Sigmoid colon (tissue), 7 donors: ENCODE results near the gene GLCCI1. TPM values are rescaled to one million over a fixed set of nuclear protein-coding genes. Genes with fewer than 3 reads are reported as not detected.

Experiments used
- DNase-seq: peaks from one replicate; pipeline ENCODE4 v3.0.0-alpha.2; 2019
- H3K27ac ChIP-seq, 4 donors: fragments of 200-600 bp; sonication (generic); one replicate each; pipeline ENCODE4 v1.5.1; 2016 to 2019; ENCODE audit warnings: mild to moderate bottlenecking in 1 of 4
- H3K27me3 ChIP-seq, 3 donors: fragments of 200-600 bp; sonication (generic); one replicate each; pipeline ENCODE4 v1.5.1; 2019; ENCODE audit warnings: mild to moderate bottlenecking in 1 of 3
- H3K36me3 ChIP-seq, 4 donors: fragments of 200-600 bp; sonication (generic); one replicate each; pipeline ENCODE4 v1.5.1; 2016 to 2019
- H3K4me1 ChIP-seq, 4 donors: fragments of 200-600 bp; sonication (generic); one replicate each; pipeline ENCODE4 v1.5.1; 2017 to 2019
- H3K4me3 ChIP-seq, 4 donors: fragments of 200-600 bp; sonication (generic); one replicate each; pipeline ENCODE4 v1.5.1; 2017 to 2019; ENCODE audit warnings: mild to moderate bottlenecking in 2 of 4, moderate library complexity in 1 of 4
- H3K9me3 ChIP-seq, 4 donors: fragments of 200-600 bp in 3 of 4; sonication (generic) in 3 of 4; one replicate each; pipeline versions ENCODE4 v1.5.1 to v1.6.1; 2013 to 2019
- EP300 ChIP-seq, 4 donors: sonication (generic); formaldehyde crosslinking; IDR thresholded peaks; one replicate each; pipeline ENCODE4 v1.6.1; 2017; ENCODE audit warnings: antibody characterized with exemption in 4 of 4
- POLR2A ChIP-seq, 2 donors: fragments of 450-650 bp; IDR thresholded peaks; one replicate each; pipeline ENCODE4 v1.6.1; 2016; ENCODE audit warnings: antibody characterized with exemption in 2 of 2, mild to moderate bottlenecking in 2 of 2, moderate library complexity in 2 of 2
- POLR2AphosphoS5 ChIP-seq, 4 donors: sonication (generic); formaldehyde crosslinking; IDR thresholded peaks; one replicate each; pipeline ENCODE4 v1.6.1; 2017; ENCODE audit warnings: antibody characterized with exemption in 4 of 4
- WGBS, 2 donors: extraction: QIAGEN DNeasy Blood & Tissue Kit; methylation state at CpG; one replicate each; pipeline ENCODE4 v1.1.7; 2013; 5-methylcytosine and 5-hydroxymethylcytosine counted together
- intact Hi-C: fragments of 100-400 bp; cut with DNase I; formaldehyde crosslinking; loops from one replicate; pipeline ENCODE4 v1.15.1; 2023
- polyA plus RNA-seq, 3 donors: library from polyadenylated mRNA; stranded (reverse); fragments of 200-250 nt; gene quantifications; one replicate each; pipeline ENCODE4 v1.2.3, GENCODE V29; 2013
- total RNA-seq, 4 donors: library from RNA; depleted of rRNA; stranded (reverse); fragments of >200 nt; gene quantifications; one replicate each; pipeline ENCODE4 v1.1.0, GENCODE V29; 2016
- TF ChIP-seq, protein P1 (sequence below), 4 experiments: fragments of 450-650 bp in 3 of 4; fragments of 200-600 bp in 1 of 4; IDR thresholded peaks; one replicate each; pipeline ENCODE4 v1.5.1; 2016 to 2019; ENCODE audit warnings: antibody characterized with exemption in 4 of 4, mild to moderate bottlenecking in 3 of 4, moderate library complexity in 2 of 4
- donor health status: healthy with polysubstance abuse.
- donor health status: Bipolar disorder and iron deficiency.
- donor health status: healthy.

Gene GLCCI1
- total and polyA plus RNA-seq, 7 donors, result 1.4 to 17.7 (median 6.1) TPM

DNA sequence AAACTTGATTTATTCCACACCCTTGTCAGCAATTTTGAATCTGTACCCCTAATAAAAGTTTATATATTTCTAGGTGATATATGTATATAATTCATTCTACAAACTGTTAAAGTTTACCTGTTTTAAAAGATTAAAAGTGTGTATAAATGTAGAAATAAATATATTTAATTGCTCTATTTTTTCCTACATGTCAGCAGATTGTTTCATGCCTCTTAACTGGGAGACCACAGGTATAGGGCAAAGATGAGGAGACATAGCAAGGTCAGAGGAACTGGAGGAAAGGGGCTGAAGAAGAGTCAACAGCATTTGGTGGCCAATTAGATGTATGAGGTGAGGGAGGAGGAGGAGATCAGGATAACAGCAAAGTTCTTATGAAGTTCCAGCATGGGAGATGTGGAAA is 109.8 kb downstream of the GLCCI1 start:
- intact Hi-C loops, result no loop called here
- H3K36me3 ChIP-seq, result no peaks in the 10 kb centered on the region

DNA sequence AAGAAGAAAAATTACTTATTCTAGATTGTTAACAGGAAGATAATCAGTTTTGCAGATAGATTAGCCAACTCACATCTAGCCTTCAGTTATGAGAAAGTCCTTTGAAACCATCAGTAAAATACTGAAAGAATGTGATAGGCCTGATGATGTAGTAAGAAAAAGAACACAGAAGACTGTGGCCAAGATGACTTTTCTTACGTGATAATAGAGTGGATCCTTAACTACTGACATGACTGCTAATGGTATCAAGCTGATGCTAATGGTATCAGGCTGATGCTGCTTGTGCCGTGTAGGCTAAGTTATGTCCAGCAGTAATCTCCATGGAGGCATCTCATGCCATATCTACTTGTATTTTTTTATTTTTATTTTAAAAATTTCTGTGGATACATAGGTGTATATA is 114.2 kb downstream of the GLCCI1 start:
- H3K4me3 ChIP-seq, result no peak overlapping the region
- intact Hi-C loops, result no loop called here
- TF ChIP-seq POLR2AphosphoS5 (IDR thresholded peaks at IDR 0.05) (no peak), POLR2A (IDR thresholded peaks at IDR 0.05) (no peak), EP300 (IDR thresholded peaks at IDR 0.05) (no peak)
- TF ChIP-seq, protein P1, sequence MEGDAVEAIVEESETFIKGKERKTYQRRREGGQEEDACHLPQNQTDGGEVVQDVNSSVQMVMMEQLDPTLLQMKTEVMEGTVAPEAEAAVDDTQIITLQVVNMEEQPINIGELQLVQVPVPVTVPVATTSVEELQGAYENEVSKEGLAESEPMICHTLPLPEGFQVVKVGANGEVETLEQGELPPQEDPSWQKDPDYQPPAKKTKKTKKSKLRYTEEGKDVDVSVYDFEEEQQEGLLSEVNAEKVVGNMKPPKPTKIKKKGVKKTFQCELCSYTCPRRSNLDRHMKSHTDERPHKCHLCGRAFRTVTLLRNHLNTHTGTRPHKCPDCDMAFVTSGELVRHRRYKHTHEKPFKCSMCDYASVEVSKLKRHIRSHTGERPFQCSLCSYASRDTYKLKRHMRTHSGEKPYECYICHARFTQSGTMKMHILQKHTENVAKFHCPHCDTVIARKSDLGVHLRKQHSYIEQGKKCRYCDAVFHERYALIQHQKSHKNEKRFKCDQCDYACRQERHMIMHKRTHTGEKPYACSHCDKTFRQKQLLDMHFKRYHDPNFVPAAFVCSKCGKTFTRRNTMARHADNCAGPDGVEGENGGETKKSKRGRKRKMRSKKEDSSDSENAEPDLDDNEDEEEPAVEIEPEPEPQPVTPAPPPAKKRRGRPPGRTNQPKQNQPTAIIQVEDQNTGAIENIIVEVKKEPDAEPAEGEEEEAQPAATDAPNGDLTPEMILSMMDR (IDR thresholded peaks at IDR 0.05), result no peak
- H3K27ac ChIP-seq, result no peak overlapping the region
- no peaks in the 10 kb centered on the region for H3K4me1 ChIP-seq
- H3K27me3 ChIP-seq, result no peaks in the 10 kb centered on the region
- no peak for DNase-seq
- H3K36me3 ChIP-seq, result peaks cover 0 to 14% (median 0%) of the 10 kb centered on the region in 4 donors
- H3K9me3 ChIP-seq, result no peaks in the 10 kb centered on the region
- 95% methylated on average over 2 of the region's 2 CpGs for WGBS, 2 donors

More for the DNA sequence above, 109.8 kb downstream of the GLCCI1 start:
- H3K4me3 ChIP-seq, result no peak overlapping the region
- H3K4me1 ChIP-seq, result no peaks in the 10 kb centered on the region
- no peak overlapping the region for H3K27ac ChIP-seq
- TF ChIP-seq EP300 (IDR thresholded peaks at IDR 0.05), result no peak
- TF ChIP-seq POLR2A (IDR thresholded peaks at IDR 0.05), result no peak
- TF ChIP-seq POLR2AphosphoS5 (IDR thresholded peaks at IDR 0.05), result no peak
- TF ChIP-seq, protein P1 (IDR thresholded peaks at IDR 0.05), result no peak
- H3K27me3 ChIP-seq, result no peaks in the 10 kb centered on the region
- no peak for DNase-seq
- H3K9me3 ChIP-seq, result no peaks in the 10 kb centered on the region

DNA sequence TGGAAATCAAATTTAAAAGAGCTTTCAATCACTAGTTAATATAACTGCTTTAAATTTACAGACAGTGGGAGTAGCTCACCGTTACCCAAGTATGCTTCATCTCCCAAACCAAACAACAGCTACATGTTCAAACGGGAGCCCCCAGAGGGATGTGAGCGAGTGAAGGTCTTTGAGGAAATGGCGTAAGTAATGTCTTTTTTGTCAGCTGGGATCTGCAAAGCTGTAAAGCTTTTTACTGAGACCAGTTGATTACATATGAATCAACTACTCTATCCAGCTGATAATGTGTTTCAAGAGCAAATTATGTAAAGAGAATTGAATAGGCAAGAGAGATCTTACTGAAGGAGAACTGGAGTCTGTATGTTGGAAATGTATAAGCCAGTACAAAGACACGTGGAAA is 116.2 kb downstream of the GLCCI1 start:
- H3K27ac ChIP-seq, result no peak overlapping the region
- H3K4me3 ChIP-seq, result no peak overlapping the region
- H3K27me3 ChIP-seq, result no peaks in the 10 kb centered on the region
- H3K9me3 ChIP-seq, result no peaks in the 10 kb centered on the region
- DNase-seq, result no peak
- WGBS, 2 donors, result 92 to 95% methylated on average over 5 of the region's 5 CpGs
- intact Hi-C loops, result no loop called here
- no peaks in the 10 kb centered on the region for H3K4me1 ChIP-seq
- TF ChIP-seq, protein P1 (IDR thresholded peaks at IDR 0.05), result no peak
- TF ChIP-seq POLR2AphosphoS5 (IDR thresholded peaks at IDR 0.05) (no peak), EP300 (IDR thresholded peaks at IDR 0.05) (no peak), POLR2A (IDR thresholded peaks at IDR 0.05) (no peak)
- peaks cover 0 to 14% (median 0%) of the 10 kb centered on the region in 4 donors for H3K36me3 ChIP-seq

DNA sequence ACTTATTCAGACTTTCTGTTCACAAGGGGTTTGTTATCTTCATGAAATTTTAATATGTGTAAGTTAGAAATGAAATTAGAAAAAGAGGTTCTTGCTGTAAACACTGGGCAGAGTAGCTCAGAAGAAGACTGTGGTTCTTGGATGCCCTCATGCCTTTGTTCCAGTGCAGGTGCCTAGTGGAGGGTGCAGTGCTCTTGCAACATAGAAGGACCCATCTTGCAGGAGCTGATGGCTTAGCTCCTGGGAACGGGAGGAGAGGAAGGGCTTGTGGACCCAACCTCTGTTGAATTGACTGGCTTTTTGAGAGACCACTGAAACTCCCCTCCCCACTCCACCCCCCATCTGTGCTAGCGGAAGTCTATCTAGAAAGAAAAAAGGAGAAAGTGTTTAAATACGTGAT is 116.8 kb downstream of the GLCCI1 start:
- Histone ChIP-seq H3K9me3 (no peaks in the 10 kb centered on the region), H3K4me1 (no peaks in the 10 kb centered on the region), H3K36me3 (peaks cover 0 to 14% (median 0%) of the 10 kb centered on the region in 4 donors), H3K4me3 (no peak overlapping the region), H3K27me3 (no peaks in the 10 kb centered on the region), H3K27ac (no peak overlapping the region)
- intact Hi-C loops, result no loop called here
- WGBS, 2 donors, result 94 to 96% methylated on average over 3 of the region's 3 CpGs
- DNase-seq, result no peak
- TF ChIP-seq, protein P1 (IDR thresholded peaks at IDR 0.05), result no peak
- TF ChIP-seq POLR2AphosphoS5 (IDR thresholded peaks at IDR 0.05), result no peak
- no peak for TF ChIP-seq POLR2A (IDR thresholded peaks at IDR 0.05)
- no peak for TF ChIP-seq EP300 (IDR thresholded peaks at IDR 0.05)

DNA sequence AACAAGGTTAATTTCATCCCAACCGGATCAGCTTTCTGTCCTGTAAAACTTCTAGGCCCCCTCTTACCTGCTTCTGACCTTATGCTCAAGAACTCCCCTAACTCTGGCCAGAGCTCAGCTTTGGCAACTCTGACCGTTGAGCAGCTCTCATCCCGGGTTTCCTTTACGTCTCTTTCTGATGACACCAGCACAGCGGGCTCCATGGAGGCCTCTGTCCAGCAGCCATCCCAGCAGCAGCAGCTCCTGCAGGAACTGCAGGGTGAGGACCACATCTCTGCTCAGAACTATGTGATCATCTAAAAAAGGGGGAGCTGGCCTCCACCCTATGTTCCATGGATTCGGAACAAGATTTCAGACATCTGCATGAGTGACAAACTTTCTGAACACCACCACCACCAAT is 117.6 kb downstream of the GLCCI1 start:
- H3K27ac ChIP-seq, result no peak overlapping the region
- H3K27me3 ChIP-seq, result no peaks in the 10 kb centered on the region
- H3K36me3 ChIP-seq, result peaks cover 0 to 14% (median 0%) of the 10 kb centered on the region in 4 donors
- TF ChIP-seq POLR2A (IDR thresholded peaks at IDR 0.05) (no peak), EP300 (IDR thresholded peaks at IDR 0.05) (no peak), POLR2AphosphoS5 (IDR thresholded peaks at IDR 0.05) (no peak)
- TF ChIP-seq, protein P1 (IDR thresholded peaks at IDR 0.05), result no peak
- no peaks in the 10 kb centered on the region for H3K4me1 ChIP-seq
- no peaks in the 10 kb centered on the region for H3K9me3 ChIP-seq
- H3K4me3 ChIP-seq, result no peak overlapping the region
- DNase-seq, result no peak
- intact Hi-C loops, result no loop called here
- 93 to 97% methylated on average over 6 of the region's 6 CpGs for WGBS, 2 donors
